ENCODE data around the gene PSORS1C1.

DNA sequence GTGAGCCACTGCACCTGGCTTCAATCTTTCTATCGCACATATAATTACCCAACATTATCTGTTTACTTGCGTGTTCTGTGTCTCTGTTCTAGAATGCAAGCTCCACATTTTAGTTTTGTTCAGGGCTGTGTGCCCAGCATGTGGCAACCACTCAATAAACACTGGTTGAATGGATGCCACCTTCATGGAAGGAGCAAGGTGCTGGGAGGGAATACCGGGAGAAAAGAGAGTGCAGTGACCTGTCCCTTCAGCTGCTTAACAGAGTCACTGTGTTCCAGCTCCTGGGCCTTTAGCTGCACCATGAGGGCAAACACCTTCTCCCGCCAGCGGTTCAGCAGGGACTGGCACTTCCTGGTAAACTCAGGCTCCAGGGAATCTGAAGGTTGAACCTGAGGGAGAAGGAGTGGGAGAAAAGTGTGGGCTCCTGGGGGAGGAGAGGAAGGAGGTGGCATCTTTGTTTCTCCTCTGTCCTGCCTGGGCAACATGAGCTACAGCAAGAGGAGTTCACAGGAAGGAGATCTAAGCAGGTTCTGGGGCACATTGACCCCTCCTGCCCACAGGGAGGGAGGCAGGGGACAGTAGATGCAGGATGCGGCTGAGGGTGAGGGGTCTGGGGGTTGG, 35.3 kb downstream of the PSORS1C1 start:
- TF ChIP-seq, protein P1, sequence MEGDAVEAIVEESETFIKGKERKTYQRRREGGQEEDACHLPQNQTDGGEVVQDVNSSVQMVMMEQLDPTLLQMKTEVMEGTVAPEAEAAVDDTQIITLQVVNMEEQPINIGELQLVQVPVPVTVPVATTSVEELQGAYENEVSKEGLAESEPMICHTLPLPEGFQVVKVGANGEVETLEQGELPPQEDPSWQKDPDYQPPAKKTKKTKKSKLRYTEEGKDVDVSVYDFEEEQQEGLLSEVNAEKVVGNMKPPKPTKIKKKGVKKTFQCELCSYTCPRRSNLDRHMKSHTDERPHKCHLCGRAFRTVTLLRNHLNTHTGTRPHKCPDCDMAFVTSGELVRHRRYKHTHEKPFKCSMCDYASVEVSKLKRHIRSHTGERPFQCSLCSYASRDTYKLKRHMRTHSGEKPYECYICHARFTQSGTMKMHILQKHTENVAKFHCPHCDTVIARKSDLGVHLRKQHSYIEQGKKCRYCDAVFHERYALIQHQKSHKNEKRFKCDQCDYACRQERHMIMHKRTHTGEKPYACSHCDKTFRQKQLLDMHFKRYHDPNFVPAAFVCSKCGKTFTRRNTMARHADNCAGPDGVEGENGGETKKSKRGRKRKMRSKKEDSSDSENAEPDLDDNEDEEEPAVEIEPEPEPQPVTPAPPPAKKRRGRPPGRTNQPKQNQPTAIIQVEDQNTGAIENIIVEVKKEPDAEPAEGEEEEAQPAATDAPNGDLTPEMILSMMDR (IDR thresholded peaks at IDR 0.05; ENCODE audit: insufficient read depth, low read length) = no peak
- TF ChIP-seq, protein P2, sequence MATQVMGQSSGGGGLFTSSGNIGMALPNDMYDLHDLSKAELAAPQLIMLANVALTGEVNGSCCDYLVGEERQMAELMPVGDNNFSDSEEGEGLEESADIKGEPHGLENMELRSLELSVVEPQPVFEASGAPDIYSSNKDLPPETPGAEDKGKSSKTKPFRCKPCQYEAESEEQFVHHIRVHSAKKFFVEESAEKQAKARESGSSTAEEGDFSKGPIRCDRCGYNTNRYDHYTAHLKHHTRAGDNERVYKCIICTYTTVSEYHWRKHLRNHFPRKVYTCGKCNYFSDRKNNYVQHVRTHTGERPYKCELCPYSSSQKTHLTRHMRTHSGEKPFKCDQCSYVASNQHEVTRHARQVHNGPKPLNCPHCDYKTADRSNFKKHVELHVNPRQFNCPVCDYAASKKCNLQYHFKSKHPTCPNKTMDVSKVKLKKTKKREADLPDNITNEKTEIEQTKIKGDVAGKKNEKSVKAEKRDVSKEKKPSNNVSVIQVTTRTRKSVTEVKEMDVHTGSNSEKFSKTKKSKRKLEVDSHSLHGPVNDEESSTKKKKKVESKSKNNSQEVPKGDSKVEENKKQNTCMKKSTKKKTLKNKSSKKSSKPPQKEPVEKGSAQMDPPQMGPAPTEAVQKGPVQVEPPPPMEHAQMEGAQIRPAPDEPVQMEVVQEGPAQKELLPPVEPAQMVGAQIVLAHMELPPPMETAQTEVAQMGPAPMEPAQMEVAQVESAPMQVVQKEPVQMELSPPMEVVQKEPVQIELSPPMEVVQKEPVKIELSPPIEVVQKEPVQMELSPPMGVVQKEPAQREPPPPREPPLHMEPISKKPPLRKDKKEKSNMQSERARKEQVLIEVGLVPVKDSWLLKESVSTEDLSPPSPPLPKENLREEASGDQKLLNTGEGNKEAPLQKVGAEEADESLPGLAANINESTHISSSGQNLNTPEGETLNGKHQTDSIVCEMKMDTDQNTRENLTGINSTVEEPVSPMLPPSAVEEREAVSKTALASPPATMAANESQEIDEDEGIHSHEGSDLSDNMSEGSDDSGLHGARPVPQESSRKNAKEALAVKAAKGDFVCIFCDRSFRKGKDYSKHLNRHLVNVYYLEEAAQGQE (IDR thresholded peaks at IDR 0.05; ENCODE audit: insufficient replicate concordance, low read depth) = no peak

Data from HL-60 (cell line).